ENCODE measurements around the gene TMEM238L.

DNA sequence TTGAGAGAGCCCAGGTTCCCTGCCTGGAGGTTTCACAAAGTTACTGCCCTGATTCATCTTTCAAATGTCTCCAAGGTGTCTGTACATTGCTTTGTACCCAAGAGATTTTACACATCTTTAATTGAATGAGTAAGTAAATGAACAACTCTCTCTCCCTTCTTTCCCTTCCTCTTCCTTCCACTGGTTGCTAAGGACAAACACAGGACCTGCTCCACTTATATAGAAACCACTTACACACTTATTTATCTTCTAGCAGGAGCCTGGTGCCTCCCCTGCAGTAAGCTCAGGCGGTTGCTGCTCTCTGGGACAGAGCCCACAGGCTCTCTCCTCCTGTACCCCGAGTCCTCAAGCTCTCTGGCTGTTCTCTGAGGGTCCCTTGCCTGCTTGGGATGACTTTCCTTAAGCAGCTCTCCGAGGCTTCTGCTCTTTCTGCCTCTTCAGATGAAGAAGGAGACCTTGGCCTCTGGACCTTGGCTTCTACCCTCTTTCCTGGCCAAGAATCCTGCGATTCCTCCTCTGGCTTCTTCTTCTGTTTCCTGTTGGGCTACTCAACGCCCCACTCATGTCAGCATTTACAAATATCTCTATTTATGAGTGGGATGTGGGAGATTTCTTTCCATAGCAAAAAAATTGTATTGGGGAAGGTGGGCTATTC, 24.1 kb upstream of the TMEM238L start:
- TF ChIP-seq, protein P1, sequence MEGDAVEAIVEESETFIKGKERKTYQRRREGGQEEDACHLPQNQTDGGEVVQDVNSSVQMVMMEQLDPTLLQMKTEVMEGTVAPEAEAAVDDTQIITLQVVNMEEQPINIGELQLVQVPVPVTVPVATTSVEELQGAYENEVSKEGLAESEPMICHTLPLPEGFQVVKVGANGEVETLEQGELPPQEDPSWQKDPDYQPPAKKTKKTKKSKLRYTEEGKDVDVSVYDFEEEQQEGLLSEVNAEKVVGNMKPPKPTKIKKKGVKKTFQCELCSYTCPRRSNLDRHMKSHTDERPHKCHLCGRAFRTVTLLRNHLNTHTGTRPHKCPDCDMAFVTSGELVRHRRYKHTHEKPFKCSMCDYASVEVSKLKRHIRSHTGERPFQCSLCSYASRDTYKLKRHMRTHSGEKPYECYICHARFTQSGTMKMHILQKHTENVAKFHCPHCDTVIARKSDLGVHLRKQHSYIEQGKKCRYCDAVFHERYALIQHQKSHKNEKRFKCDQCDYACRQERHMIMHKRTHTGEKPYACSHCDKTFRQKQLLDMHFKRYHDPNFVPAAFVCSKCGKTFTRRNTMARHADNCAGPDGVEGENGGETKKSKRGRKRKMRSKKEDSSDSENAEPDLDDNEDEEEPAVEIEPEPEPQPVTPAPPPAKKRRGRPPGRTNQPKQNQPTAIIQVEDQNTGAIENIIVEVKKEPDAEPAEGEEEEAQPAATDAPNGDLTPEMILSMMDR (IDR thresholded peaks at IDR 0.05; ENCODE audit: low read depth, low read length, poor library complexity, severe bottlenecking): no peak
- no peak for TF ChIP-seq EZH2phosphoT487 (IDR thresholded peaks at IDR 0.05; ENCODE audit: borderline replicate concordance, low read length)

Measured in DOHH2 (cell line).